ENCODE data around the gene PPP1R15A. TPM values are rescaled to one million over a fixed set of nuclear protein-coding genes. Genes with fewer than 3 reads are reported as not detected.
"Not testable (repeated sequence)": the region's sequence is repeated elsewhere in the genome, so short reads cannot be mapped to it uniquely, and the experiment has no call there.

The PPP1R15A gene
- total RNA-seq, 2 donors from 2014 or later: 108 to 139 TPM

- Histone ChIP-seq H3K4me3 (no peak overlapping the region), H3K36me3 (peaks cover 64% of the 10 kb centered on the region), H3K9me3 (no peaks in the 10 kb centered on the region), H3K4me1 (ENCODE audit: control insufficient read depth in 1 of 2, low read depth in 2 of 2) (no peaks in the 10 kb centered on the region), H3K27me3 (replicated peaks; ENCODE audit: insufficient read depth) (no peaks in the 10 kb centered on the region), H3K27ac (no peak overlapping the region)
- DNase-seq (ENCODE audit: low spot score) (no peak), ATAC-seq (ENCODE audit: insufficient number of reproducible peaks, low FRiP score, low read depth) (no peak)
- TF ChIP-seq, protein P1, sequence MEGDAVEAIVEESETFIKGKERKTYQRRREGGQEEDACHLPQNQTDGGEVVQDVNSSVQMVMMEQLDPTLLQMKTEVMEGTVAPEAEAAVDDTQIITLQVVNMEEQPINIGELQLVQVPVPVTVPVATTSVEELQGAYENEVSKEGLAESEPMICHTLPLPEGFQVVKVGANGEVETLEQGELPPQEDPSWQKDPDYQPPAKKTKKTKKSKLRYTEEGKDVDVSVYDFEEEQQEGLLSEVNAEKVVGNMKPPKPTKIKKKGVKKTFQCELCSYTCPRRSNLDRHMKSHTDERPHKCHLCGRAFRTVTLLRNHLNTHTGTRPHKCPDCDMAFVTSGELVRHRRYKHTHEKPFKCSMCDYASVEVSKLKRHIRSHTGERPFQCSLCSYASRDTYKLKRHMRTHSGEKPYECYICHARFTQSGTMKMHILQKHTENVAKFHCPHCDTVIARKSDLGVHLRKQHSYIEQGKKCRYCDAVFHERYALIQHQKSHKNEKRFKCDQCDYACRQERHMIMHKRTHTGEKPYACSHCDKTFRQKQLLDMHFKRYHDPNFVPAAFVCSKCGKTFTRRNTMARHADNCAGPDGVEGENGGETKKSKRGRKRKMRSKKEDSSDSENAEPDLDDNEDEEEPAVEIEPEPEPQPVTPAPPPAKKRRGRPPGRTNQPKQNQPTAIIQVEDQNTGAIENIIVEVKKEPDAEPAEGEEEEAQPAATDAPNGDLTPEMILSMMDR (IDR thresholded peaks at IDR 0.05): no peak
These were observed 41.1 kb downstream of the PPP1R15A start for GRCh38 chr19:48913114-48913889.

GRCh38 chr19:48914181-48914580 is 42.0 kb downstream of the PPP1R15A start:
- Histone ChIP-seq H3K27me3 (replicated peaks; ENCODE audit: insufficient read depth) (no peaks in the 10 kb centered on the region), H3K4me3 (no peak overlapping the region), H3K9me3 (no peaks in the 10 kb centered on the region), H3K4me1 (ENCODE audit: control insufficient read depth in 1 of 2, low read depth in 2 of 2) (no peaks in the 10 kb centered on the region), H3K27ac (no peak overlapping the region), H3K36me3 (peaks cover 67% of the 10 kb centered on the region)
- TF ChIP-seq, protein P1 (IDR thresholded peaks at IDR 0.05): no peak
- ATAC-seq (ENCODE audit: insufficient number of reproducible peaks, low FRiP score, low read depth) (no peak), DNase-seq (ENCODE audit: low spot score) (no peak)

GRCh38 chr19:48915757-48916156 is 43.5 kb downstream of the PPP1R15A start:
- H3K9me3 ChIP-seq: no peaks in the 10 kb centered on the region
- TF ChIP-seq, protein P1 (IDR thresholded peaks at IDR 0.05): no peak
- no peaks in the 10 kb centered on the region for H3K27me3 ChIP-seq (replicated peaks; ENCODE audit: insufficient read depth)
- no peak overlapping the region for H3K27ac ChIP-seq
- DNase-seq (ENCODE audit: low spot score) (no peak), ATAC-seq (ENCODE audit: insufficient number of reproducible peaks, low FRiP score, low read depth) (no peak)
- H3K4me1 ChIP-seq (ENCODE audit: control insufficient read depth in 1 of 2, low read depth in 2 of 2): no peaks in the 10 kb centered on the region
- no peak overlapping the region for H3K4me3 ChIP-seq
- H3K36me3 ChIP-seq: peaks cover 57% of the 10 kb centered on the region

DNA sequence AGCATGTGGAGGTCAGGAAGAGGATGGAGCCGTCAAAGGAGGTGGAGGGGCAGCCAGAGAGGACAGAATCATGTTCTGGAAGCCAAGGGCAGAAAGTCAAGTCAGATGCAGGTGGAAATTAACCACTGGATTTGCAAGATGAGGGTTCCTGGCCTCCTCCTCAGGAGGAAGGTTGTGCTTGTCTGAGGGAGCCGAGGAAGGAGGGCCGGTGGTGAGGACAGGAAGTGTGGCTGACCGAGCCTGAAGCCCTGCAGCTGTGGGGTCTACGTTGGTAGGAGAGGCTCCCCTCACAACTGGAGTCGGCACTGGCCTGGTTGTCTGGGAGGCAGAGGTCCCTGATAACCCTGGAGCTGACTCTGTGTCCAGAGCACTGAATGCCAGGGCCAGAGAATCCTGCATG is 45.9 kb downstream of the PPP1R15A start:
- Histone ChIP-seq H3K36me3 (peaks cover 58% of the 10 kb centered on the region), H3K27me3 (replicated peaks; ENCODE audit: insufficient read depth) (no peaks in the 10 kb centered on the region), H3K27ac (no peak overlapping the region), H3K4me3 (no peak overlapping the region), H3K4me1 (ENCODE audit: control insufficient read depth in 1 of 2, low read depth in 2 of 2) (no peaks in the 10 kb centered on the region), H3K9me3 (no peaks in the 10 kb centered on the region)
- DNase-seq (ENCODE audit: low spot score): no peak
- TF ChIP-seq, protein P1 (IDR thresholded peaks at IDR 0.05): no peak
- ATAC-seq (ENCODE audit: insufficient number of reproducible peaks, low FRiP score, low read depth): no peak

DNA sequence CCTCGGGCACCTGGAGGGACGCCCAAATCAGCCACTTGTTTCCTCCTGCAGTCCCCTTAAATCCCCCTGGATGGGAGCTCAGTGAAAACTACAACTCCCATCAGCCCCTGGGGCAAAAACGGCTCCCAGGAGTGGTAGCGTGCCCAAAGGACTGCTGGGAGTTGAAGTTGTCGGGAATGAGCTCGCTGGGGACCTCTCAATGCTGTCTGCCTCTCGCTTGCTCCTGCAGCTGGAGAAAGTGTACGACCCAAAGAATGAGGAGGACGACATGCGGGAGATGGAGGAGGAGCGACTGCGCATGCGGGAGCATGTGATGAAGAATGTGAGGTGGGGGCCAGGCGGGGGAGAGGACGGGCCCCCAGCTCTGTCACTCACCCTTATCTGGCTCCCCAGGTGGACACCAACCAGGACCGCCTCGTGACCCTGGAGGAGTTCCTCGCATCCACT is 46.6 kb downstream of the PPP1R15A start:
- TF ChIP-seq, protein P1 (IDR thresholded peaks at IDR 0.05): no peak
- no peaks in the 10 kb centered on the region for H3K9me3 ChIP-seq
- H3K4me1 ChIP-seq (ENCODE audit: control insufficient read depth in 1 of 2, low read depth in 2 of 2): no peaks in the 10 kb centered on the region
- DNase-seq (ENCODE audit: low spot score): no peak
- H3K27ac ChIP-seq: no peak overlapping the region
- no peak overlapping the region for H3K4me3 ChIP-seq
- peaks cover 58% of the 10 kb centered on the region for H3K36me3 ChIP-seq
- no peak for ATAC-seq (ENCODE audit: insufficient number of reproducible peaks, low FRiP score, low read depth)
- H3K27me3 ChIP-seq (replicated peaks; ENCODE audit: insufficient read depth): no peaks in the 10 kb centered on the region

- not testable (repeated sequence) for H3K4me1 ChIP-seq (ENCODE audit: control insufficient read depth in 1 of 2, low read depth in 2 of 2); H3K27me3 ChIP-seq (replicated peaks; ENCODE audit: insufficient read depth); ATAC-seq (ENCODE audit: insufficient number of reproducible peaks, low FRiP score, low read depth); H3K27ac ChIP-seq; H3K4me3 ChIP-seq; DNase-seq (ENCODE audit: low spot score); H3K9me3 ChIP-seq
- H3K36me3 ChIP-seq: peaks cover 53% of the 10 kb centered on the region
These were observed 47.0 kb downstream of the PPP1R15A start for GRCh38 chr19:48919271-48919670.

Measured in thoracic aorta (tissue), 2 donors.